CMK (cell line): Measurements from ENCODE around the gene PREX1.
A peak's percentile ranks its signal among the peaks of the same experiment; 100 is the strongest.
"Not testable (repeated sequence)": the region's sequence is repeated elsewhere in the genome, so short reads cannot be mapped to it uniquely, and the experiment has no call there.

ENCODE experiments used
- DNase-seq: peaks from one replicate; pipeline ENCODE4 v3.0.0-alpha.2; 2010; ENCODE audit warnings: low read depth

The PREX1 gene

DNA sequence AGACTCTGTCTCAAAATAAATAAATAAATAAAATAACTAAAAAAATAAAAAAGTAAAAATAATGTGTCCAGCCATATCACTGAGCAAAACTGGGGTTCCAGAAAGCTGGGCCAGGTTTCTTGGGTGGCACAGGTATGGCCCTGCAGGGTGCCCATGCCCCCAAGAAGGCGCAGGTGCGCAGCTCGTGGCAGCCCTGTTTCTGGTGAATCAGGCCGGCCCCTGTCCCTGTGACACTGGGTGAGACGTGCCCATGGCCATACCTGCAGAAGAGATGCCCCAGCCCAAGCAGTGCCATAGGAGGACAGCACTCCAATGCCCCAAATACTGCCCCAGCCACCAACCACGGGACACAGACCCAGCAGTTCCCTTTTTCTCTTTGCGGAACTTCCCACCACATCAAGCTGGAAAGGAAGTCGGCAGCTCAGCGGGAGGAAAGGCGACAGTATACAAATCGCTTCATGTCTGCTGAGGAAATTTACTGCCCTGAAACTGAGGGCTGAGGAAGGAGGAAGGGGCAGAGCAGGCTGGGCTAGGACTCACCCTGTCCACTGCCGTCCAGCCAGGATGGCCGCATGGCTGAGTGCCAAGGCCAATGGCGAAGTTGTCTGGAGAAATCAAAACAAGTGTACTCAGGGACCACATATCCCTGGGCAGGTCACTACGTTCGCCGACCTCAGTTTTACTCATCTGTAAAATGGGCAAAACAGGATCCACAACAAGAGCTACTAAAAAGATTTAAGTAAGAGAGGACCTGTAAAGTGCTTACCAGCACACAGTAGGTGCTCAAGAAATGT is 55.4 kb downstream of the PREX1 start:
- DNase-seq: peak; percentile 77

DNA sequence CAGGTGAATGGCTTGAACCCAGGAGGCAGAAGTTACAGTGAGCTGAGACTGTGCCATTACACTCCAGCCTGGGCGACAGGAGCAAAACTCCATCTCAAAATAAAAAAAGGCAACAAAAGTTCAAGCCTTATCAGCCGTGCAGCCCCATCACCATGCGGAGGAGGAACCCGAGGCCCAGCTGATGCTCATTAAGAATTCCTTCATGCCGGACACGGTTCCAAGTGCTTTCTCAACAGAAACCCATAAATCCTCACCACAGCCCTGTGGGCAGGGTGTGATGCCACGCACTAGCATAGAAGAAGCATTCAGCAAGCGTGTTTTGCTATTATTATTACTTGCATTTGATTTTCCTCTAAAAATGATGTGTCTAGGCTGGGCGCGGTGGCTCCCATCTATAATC is 56.3 kb downstream of the PREX1 start:
- DNase-seq: no peak

DNA sequence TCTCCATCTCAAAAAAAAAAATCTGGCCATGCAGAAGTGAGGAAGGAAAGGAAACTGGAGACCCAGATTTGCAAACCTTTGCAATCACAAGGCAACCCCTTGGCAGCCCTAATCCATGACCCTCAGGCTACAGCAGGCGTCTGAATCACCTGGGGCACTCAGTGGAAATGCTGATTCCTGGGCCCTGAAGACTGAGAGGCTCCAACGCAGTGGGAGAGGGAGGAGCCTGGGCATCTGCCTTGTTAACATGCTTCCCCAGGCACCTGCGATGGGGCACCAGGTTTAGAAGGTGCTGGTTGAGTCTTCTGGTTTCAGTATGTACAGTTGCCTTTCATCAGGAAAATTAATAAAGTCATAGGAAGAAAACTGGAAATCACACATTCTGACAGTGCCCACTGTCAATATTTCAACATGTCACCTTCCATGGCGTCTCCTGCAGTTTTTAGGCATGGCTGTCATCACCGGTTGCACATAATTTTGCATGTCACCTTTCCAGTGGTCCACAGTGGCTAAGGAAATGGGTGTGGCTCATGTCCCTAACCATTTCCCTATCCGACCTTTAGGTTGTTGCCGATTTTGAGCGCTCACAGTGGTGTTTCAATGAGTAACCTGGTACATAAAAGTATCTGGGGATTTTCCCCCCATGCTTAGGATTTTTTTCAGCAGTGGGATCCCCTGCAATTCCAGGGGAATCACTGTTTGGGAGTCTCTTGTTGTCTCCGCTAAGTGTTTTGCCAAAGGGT is 56.9 kb downstream of the PREX1 start:
- DNase-seq: no peak

DNA sequence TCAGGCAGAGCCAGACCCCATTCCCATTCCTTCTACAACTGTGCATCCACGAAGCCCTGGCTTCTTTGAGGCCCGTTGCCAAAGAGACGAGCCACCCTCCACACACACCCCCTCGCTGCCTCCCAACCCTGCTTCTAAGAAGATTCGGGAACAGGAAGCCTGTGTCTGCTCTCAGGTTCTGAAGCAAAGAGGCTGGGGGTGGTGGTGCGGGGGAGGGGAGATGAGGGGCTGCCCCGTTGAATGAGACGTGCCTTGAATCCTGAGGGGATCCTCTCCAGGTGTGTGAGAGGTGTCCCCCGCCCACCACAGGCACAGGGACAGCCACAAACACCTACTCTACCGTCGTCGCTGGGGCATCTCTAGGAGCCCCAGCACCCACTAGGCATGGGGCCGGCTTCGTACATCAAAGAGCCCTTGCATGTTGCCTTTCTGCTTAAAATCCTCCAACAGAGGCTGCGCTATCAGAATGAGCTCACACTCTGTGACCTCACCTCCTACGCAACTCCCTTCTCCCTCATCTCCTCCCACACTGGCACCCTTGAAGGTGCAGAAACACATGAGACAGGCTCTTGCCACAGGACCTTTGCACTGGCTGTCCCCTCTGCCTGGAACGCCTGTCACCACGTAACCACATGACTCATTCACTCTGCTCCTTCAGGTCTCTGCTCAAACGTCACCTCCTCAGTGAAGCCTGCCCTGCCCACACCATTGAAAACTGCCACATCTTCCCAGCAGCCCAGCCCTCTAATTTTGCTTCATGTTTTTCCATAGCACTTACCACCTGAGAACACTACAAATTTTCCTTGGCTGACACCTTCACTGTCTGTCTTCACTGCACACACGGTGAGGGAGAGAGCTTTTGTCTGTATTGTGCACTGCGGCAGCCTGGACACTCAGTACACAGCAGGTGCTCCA is 58.5 kb downstream of the PREX1 start:
- no peak for DNase-seq

DNA sequence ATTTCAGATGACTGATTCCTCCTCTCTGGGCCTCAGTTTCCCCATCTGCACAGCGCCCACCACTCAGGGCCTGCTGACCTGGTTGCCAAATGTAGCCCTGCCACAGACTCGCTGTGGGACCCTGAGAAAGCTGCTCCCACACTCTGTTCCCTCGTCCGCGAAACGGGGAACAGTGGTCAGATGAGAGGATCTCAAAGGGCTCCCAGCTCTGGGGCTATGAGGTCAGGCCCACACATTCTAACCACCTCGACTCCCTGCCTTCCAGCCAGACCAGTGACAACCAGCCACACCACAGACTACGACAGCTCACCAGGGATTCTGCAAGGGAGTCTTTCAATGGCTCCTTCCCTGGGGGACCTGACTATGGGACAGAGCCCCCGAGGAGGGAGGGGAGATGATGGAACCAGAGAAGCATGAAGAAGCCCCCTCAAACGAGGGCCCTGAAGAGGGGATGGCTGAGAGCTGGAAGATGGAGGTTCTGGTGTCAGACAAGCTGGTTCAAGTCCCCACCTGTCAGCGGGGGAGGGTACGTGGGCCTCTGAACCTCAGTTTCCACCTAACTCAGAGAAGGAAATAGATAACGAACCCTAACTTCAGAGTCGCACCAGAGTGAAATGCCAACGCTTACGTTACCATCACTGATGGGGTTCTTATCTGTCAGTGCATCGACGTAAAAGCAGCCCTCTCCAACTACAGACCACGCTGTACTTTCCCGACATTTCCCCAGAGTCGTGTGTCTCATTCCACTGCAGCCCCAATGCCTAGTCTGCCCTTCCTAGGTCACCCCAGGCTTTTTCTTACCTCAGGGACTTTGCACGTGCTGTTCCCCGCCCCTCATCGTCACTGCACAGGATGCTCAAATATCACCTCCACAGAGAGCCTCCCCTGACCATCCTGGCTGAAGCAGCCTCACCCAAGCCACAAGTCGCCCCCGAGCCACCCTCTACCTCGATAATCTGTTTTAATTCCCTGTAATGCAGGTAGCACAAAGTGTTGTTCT is 60.5 kb downstream of the PREX1 start:
- DNase-seq: no peak

DNA sequence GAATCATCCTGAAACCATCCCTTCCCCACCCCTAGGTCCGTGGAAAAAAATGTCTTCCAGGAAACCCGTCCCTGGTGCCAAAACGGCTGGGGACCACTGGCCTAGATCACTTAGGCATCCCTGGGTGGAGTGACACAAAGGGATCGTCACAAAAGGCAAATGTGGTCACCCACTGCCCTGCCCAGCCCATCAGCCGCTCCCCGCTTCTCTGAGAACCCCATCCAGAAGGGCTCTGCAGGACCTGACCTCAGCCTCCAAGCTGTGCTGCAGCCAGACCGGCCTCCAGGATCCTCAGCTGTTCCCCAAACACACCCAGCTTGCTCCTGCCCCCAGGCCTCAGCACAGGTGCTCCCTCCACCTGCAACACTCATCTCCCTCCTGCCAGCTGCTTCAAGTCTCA is 61.6 kb downstream of the PREX1 start:
- DNase-seq: no peak

DNA sequence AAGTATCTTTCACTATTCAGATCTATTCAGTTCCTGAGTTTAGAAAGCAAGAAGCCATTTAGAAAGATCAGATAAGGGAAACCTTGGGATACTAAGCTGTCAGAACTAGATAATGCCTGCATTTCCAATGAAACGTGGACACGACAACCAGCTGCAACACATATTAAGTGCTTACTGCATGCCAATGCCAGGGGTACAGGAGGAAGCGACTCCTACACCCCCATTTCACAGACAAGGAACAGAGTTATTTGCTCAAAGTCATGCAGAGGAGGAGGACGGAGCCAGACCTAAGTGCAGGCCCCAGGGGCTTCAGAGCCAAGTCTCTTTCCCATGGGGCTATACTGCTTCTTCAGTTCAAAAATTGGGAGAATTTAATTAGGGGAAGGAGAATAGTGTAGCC is 62.4 kb downstream of the PREX1 start:
- no peak for DNase-seq

DNA sequence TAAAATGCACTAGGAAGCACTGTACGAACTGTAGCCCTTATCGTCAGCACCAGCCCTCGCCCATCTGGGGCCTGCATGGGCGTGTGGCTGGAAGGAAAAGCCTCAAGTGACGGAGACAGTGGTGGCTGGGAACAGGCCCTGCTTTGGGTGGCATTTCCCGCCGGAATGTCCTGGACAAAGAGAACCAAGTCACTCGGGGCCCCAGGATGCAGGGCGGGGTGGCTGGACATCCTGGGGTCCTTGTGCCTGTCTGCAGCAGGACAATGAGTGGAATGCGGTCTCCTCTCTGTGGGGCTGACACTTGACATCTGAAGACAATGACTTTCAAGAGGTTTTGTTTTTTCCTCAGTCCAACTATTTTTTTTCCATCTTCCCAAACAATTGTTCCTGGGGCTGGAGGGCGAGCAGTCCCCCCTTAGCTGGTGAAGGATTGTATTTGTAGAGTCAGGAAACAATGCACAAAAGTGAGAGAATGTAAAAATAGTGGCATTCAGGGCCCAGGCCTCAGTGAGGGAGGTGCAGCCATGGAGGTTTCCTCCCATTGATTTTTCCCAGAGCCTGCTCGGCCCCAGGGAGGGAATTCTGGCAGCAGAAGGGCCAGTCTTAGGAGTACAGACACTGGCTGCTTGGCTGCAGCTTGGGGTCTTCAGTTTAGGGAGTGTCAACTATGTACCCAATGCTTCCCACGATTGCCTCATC is 64.4 kb downstream of the PREX1 start:
- DNase-seq: no peak

DNA sequence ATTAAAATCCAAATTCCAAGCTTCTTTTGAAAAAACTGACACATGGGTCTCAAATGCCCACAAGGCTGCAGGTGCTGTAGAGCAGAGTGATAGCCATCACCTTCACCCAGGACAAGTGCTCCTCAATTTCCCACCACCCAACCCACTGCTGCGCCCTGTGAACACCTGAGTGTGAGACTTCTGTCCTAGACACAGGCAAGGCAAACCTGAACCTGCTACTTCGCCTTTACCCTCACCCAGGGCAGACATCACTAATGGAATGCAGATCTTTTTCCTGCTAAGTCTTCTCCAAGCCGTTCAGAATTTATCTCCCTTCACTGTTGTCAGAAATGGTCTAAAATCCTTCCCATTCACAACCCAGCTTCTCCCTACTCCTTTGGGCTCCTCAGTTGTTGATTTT is 65.9 kb downstream of the PREX1 start:
- no peak for DNase-seq

DNA sequence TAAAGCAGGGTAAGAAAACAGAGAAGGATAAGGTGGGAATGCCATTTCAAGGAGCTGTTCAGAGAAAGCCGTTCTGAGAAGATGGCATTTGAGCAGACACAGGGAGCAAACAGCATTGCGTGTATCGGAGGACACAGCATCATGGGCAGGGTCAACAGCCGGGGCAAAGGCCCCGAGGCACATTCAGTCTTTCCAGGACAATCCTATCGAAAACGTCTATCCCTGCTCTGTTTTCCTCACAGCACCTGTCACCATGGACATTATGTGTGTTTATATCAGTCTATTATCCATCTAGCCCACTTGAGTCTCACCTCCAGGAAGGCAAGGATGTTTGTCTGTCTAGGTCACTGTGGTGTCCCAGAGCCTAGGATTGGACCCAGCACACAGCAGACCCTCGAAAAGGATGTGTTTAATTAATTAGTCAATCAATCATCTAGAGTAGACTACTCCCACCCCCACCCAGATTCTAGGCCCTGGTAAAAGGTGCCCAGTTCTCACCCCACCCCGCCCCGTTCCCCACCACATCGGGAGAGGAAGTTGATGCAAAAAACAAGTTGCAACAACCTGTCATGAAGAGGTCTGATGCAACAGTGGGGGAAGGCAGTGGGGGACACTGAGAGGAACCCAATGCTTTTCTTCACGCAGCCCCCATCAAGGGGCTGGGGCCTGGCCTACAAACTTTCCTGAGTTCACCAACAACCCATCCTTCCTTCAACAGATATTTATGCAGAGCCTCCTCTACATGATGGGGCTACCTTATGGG is 66.6 kb downstream of the PREX1 start:
- DNase-seq: no peak

DNA sequence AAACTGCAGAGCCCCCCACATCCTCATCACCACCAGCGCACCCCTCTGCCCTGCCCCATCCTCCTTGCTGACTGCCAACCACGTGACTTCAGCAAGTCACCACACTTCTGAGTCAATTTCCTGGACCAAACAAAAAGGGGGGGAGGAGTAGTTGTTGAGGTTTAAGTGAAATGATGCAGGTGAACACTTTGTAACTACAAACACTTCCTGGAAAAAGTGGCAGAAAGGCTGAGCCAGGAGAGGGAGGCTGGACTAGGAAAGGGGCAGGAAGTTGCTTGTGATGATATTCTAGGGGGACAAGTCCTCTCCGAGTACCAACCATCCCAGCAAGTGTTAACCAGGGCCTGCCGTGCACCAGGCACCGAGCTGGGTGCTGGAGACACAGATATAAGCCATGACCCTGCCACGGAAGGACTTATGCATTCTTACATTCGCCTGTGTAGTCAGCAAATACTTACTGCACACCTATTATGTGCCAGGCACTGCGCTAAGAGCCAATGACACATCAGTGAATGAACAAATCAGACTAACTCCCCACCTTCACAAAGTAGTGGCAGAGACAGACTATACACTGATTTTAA is 67.3 kb downstream of the PREX1 start:
- no peak for DNase-seq

DNA sequence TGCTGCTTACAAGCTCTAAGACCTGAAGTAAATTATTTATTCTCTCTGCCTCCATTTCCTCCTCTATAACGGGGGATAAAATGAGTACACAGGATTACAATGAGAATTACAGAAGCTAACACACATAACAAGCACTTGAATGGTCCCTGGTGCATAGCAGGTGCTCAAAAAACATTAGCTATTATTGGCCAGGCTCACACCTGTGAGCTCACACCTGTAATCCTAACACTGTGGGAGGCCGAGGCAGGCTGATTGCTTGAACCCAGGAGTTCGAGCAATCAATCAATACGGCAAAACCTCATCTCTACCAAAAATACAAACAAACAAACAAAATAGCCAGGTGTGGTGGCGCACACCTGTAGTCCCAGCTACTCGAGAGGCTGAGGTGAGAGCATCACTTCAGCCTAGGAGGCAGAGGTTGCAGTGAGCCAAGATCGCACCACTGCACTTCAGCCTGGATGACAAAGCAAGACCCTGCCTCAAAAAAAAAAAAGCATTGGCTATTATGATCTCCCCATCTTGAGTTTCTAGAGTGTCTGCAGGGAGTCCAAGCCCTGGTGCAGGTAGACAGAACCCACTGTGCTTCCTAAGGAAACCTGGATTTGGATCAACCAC is 68.1 kb downstream of the PREX1 start:
- no peak for DNase-seq

DNA sequence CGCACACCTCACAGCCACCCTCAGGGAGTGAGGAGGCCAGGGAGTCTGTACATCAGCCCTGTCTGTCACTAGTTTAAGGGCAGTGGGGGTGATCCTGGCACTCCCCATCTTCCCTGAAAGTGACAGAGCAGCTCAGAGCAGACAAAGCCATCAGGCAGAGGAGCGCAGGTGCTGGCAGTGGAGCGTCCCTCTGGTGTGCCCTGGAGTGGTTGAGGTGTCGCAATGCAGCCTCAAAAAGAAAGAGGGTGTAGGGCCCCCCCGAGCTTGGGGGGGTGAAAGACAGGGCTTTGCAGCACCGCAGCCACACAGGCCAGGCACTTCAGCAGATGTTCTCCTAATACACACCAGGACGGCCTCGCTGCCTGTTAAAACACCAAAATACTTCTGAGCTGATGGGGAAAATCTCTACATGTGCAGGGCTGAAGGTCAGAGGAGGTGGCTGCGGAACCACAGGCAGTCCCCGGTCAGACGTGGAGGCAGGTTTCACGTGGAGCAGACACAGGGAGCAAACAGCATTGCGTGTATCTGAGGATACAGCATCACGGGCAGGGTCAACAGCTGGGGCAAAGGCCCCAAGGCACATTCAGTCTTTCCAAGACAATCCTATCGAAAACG is 69.5 kb downstream of the PREX1 start:
- no peak for DNase-seq

DNA sequence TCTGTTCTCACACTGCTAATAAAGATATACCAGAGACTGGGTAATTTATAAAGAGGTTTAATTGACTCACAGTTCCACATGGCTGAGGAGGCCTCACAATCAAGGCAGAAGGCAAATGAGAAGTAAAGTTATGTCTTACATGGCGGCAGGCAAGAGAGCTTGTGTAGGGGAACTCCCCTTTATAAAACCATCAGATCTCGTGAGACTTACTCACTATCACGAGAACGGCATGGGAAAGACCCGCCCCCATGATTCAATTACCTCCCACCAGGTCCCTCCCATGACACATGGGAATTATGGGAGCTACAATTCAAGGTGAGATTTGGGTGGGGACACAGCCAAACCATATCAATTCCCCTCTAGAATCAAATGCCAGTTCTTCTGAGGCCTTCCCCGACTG is 71.0 kb downstream of the PREX1 start:
- DNase-seq: not testable (repeated sequence)

DNA sequence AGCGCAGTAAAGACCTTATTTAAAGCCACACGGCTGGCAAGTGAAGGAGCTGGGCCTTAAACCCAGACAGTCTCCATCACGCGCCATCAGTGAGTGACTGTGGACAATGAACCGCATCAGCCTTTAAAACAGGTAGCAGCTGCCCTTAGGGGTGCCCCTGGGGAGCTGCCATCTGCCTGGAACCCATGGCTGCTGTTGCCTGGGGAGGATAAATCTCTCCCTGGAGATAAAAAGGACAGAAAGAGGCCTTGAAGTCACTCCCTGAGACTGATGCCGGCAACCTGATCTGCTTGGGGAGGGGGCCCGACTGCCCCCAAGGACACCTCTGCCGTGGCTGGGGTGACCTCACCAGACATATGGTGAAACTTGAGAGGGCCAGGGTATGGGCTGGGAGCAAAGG is 73.5 kb downstream of the PREX1 start:
- no peak for DNase-seq

DNA sequence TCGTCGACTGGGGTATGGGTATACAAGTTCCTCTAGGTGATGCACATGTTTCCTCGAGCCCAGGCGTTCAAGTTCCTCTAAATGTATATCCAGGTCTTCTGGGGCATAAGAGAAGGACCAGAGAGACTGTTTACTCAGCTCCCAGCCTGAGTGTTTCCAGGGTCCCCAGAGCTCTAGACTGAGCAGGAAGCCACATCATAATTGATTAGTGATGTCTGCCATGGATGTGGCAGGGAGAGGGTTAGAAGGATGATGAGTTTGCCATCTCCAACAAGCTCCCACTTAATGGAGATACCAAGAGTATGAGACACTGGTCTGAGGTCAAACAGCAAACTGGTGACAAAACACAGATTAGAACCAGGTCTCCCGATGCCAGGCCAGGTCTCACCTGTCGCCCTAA is 74.8 kb downstream of the PREX1 start:
- DNase-seq: no peak

DNA sequence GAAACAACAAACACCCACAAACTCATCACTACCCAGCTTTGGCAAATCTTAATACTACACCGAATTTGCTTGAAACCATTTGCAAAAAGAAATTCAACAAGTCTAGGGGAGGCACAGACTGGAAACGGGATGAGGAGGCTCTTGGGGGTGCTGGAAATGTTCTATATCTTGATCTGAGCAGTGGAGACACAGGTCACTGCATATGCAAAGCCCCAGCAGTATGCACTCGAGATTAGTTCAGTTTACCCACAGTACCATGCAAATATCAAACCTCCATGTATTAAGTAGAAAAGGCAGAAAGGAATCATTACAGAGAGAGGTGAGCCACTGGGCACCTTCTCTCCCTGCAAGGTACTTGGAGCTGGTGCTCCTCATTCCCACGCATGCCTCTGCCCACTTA is 75.9 kb downstream of the PREX1 start:
- no peak for DNase-seq

DNA sequence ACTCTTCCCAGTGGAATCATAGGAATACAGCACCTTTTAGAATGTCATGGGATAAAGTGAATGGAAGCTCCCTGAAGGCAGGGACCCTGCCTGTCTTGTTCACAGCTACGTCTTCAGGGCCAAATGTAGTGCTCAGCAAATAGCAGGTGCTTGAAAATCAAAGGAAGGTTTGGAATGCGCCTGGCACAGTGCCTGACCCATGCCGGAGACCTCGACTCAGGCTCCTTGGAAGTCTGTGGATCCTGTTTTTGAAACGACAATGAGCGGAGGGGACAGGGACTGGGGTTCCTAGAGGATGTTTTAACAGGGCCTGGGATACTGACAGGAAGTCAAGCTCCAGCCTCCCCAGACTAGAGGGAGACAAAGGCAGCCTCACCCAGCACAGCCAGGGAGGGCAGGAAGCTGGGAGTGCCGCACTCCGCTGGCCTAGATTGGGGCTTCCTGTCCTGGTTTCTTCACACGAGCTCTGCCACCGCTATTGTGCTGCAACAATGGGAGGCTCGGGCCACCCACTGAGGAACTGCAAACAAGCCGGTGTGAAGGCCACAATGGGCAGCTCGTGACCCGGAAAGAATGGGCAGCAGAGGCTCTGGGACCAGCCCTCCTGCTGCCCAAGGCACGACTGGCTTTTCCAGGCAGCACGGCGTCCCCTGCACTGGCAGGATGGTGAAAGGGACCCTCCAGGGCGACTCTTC is 76.7 kb downstream of the PREX1 start:
- DNase-seq: no peak
